SK-N-SH (cell line): ENCODE results near the gene TRIP6.

Source experiments
- CTCF ChIP-seq: fragments of 200-600 bp; sonication (generic); IDR thresholded peaks from 2 replicates; pipeline ENCODE4 v1.6.1; 2017; ENCODE audit warnings: antibody characterized with exemption, mild to moderate bottlenecking, moderate library complexity
- PBX3 ChIP-seq: IDR thresholded peaks from 2 replicates; pipeline ENCODE4; 2012

- TF ChIP-seq CTCF, result no peak
- no peak for TF ChIP-seq PBX3
Observed at GRCh38 chr7:100854146-100854895, 12.9 kb upstream of the TRIP6 start.
